Astrocyte of the spinal cord (primary cell): ENCODE results near the gene OR51M1.

Experiments used
- DNase-seq: peaks from one replicate; pipeline ENCODE4 v3.0.0; 2011; ENCODE audit warnings: low read depth, low spot score
- H3K4me3 ChIP-seq: 2 replicates; pipeline ENCODE4 v1.5.1; 2011; ENCODE audit warnings: low read depth, mild to moderate bottlenecking, low read length, moderate library complexity
- in situ Hi-C: cut with HindIII; loops from 2 replicates; pipeline ENCODE4 v1.10.0; 2017; ENCODE audit warnings: low sequenced_read_pairs
- TF ChIP-seq, protein P1 (sequence below): IDR thresholded peaks from 2 replicates; pipeline ENCODE4 v1.5.1; 2012; ENCODE audit warnings: low read depth, mild to moderate bottlenecking, low read length, inconsistent platforms

OR51M1 gene

DNA sequence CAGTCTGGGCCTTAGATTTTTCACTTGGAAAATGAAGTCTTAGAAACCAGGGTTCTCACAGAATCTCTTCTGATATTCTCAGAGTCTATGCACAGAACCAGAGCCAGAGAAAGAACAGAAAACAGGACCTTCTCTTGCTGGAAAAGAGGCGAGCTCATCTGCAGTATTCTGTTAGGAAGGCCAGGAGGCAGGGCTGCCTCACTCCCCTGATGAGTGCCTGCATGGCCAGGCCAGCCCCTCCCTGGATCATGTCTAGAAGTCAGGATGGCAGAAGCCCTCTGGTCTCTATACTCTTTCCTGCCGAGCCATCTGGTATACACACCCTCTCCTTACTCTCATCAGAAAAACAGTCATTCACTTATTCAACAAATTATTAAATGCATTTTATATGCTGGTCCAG is 723 bp downstream of the OR51M1 start:
- no peak for DNase-seq
- in situ Hi-C loops = no loop called here
- no peak overlapping the region for H3K4me3 ChIP-seq
- TF ChIP-seq, protein P1, sequence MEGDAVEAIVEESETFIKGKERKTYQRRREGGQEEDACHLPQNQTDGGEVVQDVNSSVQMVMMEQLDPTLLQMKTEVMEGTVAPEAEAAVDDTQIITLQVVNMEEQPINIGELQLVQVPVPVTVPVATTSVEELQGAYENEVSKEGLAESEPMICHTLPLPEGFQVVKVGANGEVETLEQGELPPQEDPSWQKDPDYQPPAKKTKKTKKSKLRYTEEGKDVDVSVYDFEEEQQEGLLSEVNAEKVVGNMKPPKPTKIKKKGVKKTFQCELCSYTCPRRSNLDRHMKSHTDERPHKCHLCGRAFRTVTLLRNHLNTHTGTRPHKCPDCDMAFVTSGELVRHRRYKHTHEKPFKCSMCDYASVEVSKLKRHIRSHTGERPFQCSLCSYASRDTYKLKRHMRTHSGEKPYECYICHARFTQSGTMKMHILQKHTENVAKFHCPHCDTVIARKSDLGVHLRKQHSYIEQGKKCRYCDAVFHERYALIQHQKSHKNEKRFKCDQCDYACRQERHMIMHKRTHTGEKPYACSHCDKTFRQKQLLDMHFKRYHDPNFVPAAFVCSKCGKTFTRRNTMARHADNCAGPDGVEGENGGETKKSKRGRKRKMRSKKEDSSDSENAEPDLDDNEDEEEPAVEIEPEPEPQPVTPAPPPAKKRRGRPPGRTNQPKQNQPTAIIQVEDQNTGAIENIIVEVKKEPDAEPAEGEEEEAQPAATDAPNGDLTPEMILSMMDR = no peak

DNA sequence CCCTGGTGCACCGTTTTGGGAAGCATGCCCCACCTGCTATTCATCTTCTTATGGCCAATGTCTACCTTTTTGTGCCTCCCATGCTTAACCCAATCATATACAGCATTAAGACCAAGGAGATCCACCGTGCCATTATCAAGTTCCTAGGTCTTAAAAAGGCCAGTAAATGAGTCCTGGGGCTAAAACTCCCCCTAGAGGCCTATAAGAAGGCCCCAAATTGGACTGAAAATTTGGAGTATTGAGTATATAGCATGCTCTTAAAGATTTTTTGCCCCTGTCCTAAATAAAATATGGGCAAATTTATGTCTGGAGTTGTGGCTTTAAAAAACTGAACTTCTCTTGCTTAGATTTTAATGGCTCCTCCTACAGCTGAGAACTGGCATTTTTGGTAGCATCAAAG is 6.6 kb downstream of the OR51M1 start:
- TF ChIP-seq, protein P1 = no peak
- DNase-seq = no peak
- no peak overlapping the region for H3K4me3 ChIP-seq
- in situ Hi-C loops = no loop called here

DNA sequence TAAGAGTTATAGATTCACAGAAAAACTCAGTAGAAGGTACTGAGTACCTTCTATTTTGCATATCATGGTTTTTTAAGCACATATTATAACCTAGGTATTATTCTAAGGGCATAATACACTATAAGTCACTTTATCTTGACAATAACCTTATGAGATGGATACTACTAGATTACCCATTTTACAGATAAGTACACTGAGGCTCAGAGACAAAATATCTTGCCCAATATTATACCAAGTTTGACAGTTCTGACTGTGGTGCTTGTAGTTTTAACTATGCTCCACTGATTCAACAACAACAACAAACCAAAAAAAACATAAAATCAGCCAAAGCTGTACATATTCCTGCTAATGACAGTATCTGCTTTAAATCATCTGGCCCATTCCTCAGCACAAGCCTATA is 10.5 kb downstream of the OR51M1 start:
- DNase-seq = no peak
- in situ Hi-C loops = no loop called here
- no peak overlapping the region for H3K4me3 ChIP-seq
- TF ChIP-seq, protein P1 = no peak

DNA sequence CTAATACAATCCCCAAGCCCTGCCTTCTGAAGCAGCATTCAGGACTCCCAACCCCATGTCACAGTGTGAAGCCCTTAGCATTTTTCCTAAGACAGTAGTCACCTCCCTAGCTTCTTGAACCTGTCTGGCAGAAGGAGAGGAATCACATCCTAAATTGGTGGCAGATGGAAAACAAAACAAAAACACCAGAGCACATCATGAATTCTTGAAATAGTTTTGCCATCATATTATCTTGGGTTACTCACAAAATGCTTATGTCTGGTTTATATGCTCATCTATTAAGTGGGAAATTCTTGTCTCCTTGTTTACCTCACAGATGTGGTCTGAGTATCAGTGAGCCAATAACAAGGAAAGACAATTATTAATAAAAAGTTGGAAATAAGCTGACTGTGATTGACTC is 15.3 kb downstream of the OR51M1 start:
- no peak overlapping the region for H3K4me3 ChIP-seq
- in situ Hi-C loops = no loop called here
- TF ChIP-seq, protein P1 = no peak
- no peak for DNase-seq

DNA sequence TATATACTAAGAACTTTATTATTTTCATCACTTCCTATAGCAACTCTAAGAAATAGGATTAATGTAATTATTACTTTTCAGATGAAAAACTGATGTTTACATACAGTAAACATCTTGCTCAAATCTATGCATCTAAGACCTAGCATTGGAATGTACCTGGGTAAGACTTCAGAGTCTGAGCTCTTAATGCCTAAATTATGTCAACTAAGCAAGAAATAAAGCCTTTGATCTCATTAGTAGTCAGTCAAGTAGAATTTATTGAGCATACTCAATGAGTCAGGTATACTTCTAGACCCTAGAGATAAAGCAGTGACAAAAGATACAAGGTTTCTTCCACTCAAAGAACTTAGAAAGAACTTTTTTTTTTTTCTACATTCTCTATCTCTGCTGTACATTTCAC is 21.6 kb downstream of the OR51M1 start:
- TF ChIP-seq, protein P1 = no peak
- DNase-seq = no peak
- in situ Hi-C loops = no loop called here
- H3K4me3 ChIP-seq = no peak overlapping the region

DNA sequence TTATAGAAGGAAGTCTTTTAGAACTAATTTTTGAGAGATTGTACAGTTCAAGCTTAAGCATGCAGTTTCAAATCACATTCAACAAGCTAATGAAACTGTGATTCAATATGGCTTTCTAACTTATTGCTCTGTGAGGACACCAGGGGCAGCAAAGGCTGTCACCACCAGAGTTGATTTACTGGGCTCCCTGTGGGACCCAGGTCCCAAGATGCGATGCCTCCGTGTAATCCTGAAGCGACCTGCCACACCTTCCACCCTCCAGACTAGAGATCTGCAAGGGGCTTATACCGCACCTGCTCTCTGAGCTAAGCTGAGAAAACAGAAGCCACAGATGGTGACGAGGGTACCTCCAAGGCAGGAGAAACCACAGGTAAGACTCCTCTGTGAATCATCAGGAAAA is 37.4 kb downstream of the OR51M1 start:
- no peak overlapping the region for H3K4me3 ChIP-seq
- in situ Hi-C loops = no loop called here
- no peak for DNase-seq
- TF ChIP-seq, protein P1 = no peak

DNA sequence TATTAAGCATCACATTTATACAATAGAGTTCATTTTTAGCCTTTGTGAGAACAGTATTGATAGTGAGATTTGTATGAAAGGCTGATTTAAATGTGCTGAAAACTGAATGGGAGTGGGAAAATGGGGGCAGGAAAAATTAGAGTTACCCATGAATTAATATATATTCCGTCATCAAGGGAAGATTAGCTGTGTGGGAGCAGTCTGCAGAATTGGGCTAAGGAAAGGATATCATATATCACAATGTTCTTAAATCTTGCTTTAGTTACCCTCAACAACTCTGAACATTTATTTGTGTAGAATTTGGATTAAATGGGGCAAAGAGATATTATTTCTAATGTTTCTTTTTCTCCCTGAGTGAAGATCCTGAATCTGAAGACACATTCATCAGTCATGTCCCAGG is 38.2 kb downstream of the OR51M1 start, which contains the start of gene OR51Q1:
Gene OR51Q1, plus strand, starts transcription at position 301 of the 400 bp plus-strand sequence. Its CDS starts 90 bp downstream, at position 391.
- TF ChIP-seq, protein P1 = no peak
- H3K4me3 ChIP-seq = no peak within 1 kb of the TSS
- in situ Hi-C loops = no loop called here
- DNase-seq = no peak
